Measurements from ENCODE around the gene GPC2. TPM values are rescaled to one million over a fixed set of nuclear protein-coding genes. Genes with fewer than 3 reads are reported as not detected.
"Not testable (repeated sequence)": the region's sequence is repeated elsewhere in the genome, so short reads cannot be mapped to it uniquely, and the experiment has no call there.

Gene GPC2
- total RNA-seq, 1 experiment from 2014 or later: 0.95 TPM

DNA sequence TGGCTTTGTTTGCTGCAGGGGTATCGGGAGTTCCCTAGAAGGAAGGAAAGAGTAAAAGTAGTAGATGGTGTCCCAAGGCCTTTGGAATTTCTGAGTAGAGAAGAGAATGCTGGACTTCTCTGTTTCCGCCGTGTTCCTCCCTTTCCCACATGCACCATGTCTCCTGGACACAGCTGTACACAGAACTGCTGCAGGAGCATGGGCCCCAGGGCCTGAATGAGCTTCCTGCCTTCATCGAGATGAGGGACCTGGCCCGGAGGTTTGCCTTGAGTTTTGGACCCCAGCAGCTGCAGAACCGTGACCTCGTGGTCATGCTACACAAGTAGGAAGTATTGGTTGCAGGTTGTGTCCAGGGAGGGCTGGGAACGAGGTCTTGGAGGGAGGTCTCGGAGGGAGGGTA lies 27.3 kb upstream of the GPC2 start:
- no peak for DNase-seq (ENCODE audit: low spot score)

DNA sequence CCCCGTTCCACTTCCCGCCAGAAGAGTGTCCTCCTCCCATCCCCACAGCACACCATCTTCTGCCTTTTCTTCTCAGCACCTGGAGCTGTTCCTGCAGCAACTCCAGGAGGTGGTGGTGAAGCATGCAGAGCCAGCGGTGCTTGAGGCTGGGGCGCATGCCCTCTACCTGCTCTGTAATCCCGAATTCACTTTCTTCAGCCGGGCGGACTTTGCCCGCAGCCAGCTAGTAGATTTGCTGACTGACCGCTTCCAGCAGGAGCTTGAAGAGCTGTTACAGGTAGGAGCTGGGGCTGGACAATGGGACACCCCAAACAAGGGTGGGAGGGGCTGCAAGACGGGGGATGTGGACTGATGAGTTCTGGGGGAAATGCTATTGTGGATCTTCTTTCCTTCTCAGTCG lies 23.5 kb upstream of the GPC2 start:
- DNase-seq (ENCODE audit: low spot score): no peak

- no peak for DNase-seq (ENCODE audit: low spot score)
These were observed 21.1 kb upstream of the GPC2 start for GRCh38 chr7:100198266-100198665.

- DNase-seq (ENCODE audit: low spot score): not testable (repeated sequence)
These were observed 18.7 kb upstream of the GPC2 start for GRCh38 chr7:100195901-100196322.

GRCh38 chr7:100195222-100195621 lies 18.0 kb upstream of the GPC2 start:
- DNase-seq (ENCODE audit: low spot score): no peak

DNA sequence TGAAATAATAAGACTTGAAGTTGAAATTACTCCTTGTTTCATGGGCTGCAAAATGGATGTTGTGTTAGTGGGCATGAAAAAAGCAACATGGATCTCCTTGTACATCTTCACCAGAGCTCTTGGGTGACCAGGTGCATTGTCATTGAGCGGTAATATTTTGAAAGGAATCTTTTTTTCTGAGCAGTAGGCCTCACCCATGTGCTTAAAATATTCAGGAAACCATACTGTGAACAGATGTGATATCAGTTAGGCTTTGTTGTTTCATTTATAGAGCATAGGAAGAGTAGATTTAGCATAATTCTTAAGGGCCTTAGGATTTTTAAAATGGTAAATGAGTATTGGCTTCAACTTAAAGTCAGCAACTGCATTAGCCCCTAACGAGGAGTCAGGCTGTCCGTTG lies 15.8 kb upstream of the GPC2 start:
- no peak for DNase-seq (ENCODE audit: low spot score)

GRCh38 chr7:100192281-100192862 lies 15.2 kb upstream of the GPC2 start:
- not testable (repeated sequence) for DNase-seq (ENCODE audit: low spot score)

DNA sequence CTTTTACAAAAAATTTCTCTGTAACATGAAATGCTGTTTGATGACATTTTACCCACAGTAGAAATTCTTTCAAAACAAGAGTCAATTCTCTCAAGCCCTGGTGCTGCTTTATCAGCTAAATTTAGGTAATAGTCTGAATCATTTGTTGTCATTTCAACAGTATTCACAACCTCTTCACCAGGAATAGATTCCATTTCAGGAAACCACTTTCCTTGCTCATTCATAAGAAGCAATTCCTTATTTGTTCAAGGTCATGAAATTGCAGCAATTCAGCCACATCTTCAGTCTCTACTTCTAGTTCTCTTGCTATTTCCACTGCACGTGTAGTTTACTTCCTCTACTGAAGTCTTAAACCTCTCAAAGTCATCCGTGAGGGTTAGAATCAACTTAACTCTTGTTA lies 14.6 kb upstream of the GPC2 start:
- DNase-seq (ENCODE audit: low spot score): no peak

DNA sequence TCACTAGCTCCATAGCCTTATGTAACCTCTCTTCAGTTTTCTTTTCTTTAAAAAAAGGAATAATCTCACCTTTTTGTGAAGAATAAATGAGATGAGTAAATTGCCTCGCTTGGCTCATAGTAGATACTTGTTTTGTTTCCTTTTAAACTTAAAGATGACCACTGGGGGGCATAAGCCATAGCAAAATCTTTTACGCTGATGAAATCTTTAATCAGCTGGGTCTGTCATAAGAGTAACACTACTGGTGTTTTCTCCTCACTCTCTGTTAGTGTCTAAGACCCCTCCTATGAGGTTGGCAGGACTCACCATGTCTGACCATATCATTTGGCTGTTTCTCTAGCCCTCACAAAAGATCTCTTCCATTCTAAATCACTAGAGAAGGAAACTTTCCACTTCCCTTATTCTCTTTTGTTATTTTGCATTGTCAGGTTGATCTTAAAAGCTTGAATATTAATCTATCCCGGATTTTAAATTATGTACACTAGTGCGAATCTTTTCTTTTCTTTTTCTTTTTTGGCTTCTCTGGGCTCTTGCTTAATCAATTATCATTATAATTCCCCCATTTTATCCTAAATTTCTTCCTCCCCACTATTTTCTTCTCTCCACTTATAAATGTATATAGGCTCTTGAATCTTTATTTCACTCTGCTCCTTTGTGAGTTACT lies 13.0 kb upstream of the GPC2 start:
- peak; percentile 52 for DNase-seq (ENCODE audit: low spot score)

- DNase-seq (ENCODE audit: low spot score): no peak
These were observed 11.9 kb upstream of the GPC2 start for GRCh38 chr7:100189061-100189460.

DNA sequence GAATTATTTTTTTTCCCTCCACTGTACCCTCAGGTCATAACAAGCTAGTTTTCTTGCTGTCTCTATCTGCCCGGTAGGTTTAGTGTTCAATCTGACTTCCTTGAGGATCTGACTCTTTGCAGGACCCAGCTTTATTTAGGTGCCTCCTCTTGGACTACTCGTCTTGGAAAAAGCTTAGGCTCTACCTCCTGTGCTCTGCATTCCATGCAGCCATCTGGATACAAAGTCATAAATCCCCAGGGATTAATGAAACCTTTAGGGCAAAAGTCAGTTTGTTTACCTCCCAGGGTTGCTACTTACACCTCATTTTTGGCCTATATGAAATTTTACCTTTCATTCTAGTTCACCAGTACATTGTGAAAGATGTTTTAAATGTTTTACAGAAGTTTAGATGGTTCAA lies 8.5 kb upstream of the GPC2 start:
- no peak for DNase-seq (ENCODE audit: low spot score)

DNA sequence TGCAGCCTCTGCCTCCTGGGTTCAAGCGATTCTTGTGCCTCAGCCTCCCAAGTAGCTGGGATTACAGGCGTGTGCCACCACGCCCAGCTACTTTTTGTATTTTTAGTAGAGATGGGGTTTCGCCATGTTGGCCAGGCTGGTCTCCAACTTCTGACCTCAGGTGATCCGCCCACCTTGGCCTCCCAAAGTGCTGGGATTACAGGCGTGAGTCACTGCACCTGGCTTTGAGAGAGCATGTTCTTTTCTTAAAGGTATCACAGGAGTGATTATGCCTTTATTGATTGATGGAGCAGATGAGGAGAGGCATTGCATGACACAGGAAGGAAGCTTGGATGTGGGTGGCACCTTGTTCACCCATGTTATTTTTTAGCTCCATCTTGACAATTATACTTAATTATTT lies 5.9 kb upstream of the GPC2 start:
- not testable (repeated sequence) for DNase-seq (ENCODE audit: low spot score)

- DNase-seq (ENCODE audit: low spot score): not testable (repeated sequence)
These were observed 5.4 kb upstream of the GPC2 start for GRCh38 chr7:100182616-100183015.

GRCh38 chr7:100180084-100180483 lies 2.9 kb upstream of the GPC2 start:
- DNase-seq (ENCODE audit: low spot score): not testable (repeated sequence)

GRCh38 chr7:100176096-100177044 lies 811 bp downstream of the GPC2 start:
- no peak for DNase-seq (ENCODE audit: low spot score)

DNA sequence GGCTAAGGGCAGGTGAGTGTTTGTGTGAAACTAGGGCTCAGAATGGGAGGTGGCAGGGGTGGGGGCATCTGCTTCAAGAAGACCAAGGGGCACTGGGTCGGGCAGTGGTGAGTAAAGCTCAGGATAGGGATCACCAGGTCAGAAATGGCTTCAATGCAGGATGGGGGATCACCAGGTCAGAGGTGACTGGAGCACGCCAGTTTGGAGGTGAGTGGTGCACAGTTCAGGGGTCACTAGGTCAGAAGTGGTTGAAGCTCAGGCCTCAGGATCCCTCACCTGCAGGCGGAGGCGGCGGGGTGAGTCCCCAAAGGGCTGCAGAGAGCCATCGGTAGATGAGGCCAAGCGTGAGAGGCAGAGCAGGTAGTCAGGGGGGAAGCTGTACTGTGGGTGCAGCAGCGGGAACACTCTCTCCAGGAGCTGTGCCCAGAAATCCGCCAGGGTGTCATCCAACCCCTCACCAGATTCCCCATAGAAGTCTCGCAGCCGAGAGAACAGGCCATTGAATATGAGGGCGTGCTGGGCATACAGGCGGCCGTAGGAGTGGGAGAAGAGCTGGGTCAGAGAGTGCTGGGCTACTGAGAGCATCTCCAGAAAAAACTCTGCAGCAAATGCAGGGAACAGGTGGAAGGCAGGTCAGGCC lies 1.8 kb downstream of the GPC2 start:
- DNase-seq (ENCODE audit: low spot score): no peak

- no peak for DNase-seq (ENCODE audit: low spot score)
These were observed 2.6 kb downstream of the GPC2 start for GRCh38 chr7:100174582-100174981.

DNA sequence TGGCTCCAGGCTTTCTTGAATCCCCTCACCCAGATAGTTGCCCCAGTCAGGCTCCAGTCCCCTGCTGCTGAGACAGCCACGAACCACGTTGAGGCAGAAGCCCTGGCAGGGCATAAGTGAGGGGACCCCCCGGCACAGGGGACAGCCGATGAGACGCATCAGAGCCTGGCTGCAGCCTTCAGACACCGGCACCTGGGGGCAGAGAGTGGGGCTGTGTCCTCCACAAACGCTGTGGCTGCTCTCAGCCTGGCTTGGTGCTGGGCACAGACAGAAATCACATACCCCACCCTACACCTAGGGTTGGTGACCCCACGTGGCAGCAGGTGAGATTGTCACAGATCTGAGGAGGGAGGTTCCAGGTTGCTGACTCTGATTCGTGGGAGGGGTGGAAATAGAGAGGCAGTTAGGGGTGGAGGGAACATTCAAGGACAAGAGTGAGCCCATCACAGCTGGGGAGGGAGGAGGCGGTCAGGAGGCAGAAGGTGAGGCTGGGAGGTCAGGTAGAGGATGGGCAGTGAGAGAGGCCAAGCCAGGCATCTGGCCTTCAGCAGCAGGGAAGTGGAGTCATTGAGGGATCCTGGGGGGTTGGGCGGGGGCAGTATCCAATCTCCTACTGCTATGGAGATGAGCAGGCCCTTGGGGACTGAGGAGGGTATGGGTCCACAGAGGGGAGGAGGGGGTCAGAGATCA lies 3.2 kb downstream of the GPC2 start:
- DNase-seq (ENCODE audit: low spot score): no peak

DNA sequence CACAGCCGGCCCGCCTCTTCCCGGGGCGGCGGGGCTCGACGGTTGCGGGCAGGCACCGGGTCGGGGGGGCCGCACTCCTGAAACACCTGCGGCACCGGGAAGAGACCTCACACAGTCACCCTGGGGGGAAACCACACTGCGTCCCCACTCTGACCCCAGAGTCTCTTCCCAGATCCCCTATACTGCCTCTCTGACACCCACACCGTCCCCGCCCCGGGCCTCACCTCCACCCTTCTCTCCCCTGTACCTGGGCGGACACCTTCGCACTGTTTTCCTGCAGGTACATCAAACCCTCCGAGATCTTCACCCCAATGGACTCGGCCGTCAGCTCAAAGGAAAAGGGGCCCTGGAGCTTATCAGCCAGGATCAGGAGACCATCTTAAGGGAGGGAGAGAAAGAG lies 5.3 kb downstream of the GPC2 start:
- no peak for DNase-seq (ENCODE audit: low spot score)

GRCh38 chr7:100171087-100171681 lies 6.0 kb downstream of the GPC2 start:
- DNase-seq (ENCODE audit: low spot score): no peak
